GM12891 (cell line): ENCODE measurements around the gene UPK3BL1.
"Not testable (repeated sequence)": the region's sequence is repeated elsewhere in the genome, so short reads cannot be mapped to it uniquely, and the experiment has no call there.

ENCODE experiments used
- POLR2A ChIP-seq: IDR thresholded peaks from 2 replicates; pipeline ENCODE4 v1.6.1; 2011; ENCODE audit warnings: low read depth, low read length, control low read depth
- POLR2AphosphoS5 ChIP-seq: IDR thresholded peaks from 2 replicates; pipeline ENCODE4 v1.6.1; 2011; ENCODE audit warnings: low read depth, low read length, control low read depth
- TAF1 ChIP-seq: IDR thresholded peaks from 2 replicates; pipeline ENCODE4 v1.6.1; 2011; ENCODE audit warnings: low read depth, low read length, control low read depth

- TF ChIP-seq POLR2A, POLR2AphosphoS5, TAF1: not testable (repeated sequence)
Observed at GRCh38 chr7:102614346-102614697, 28.3 kb downstream of the UPK3BL1 start.
